HG02973 (cell line): Measurements from ENCODE around the gene SPSB3.
A peak's percentile ranks its signal among the peaks of the same experiment; 100 is the strongest.

Experiments
- ATAC-seq: cut with Tn5 transposase; IDR thresholded peaks from one replicate; pipeline ENCODE4 v1.9.1; 2021; ENCODE audit warnings: moderate library complexity; ENCODE audit not compliant: unreplicated experiment

SPSB3 gene

GRCh38 chr16:1775846-1776671, 6.3 kb downstream of the SPSB3 start:
- ATAC-seq = no peak

GRCh38 chr16:1775006-1775845, 7.1 kb downstream of the SPSB3 start:
- ATAC-seq = no peak

- no peak for ATAC-seq
These were observed 8.0 kb downstream of the SPSB3 start for GRCh38 chr16:1774448-1774780.

- no peak for ATAC-seq
These were observed 8.5 kb downstream of the SPSB3 start for GRCh38 chr16:1773703-1774447.

- peak; percentile 34 for ATAC-seq
These were observed 9.3 kb downstream of the SPSB3 start, which contains the start of gene MRPS34 for GRCh38 chr16:1772908-1773702. MRPS34 (minus strand) TSS chr16:1773134; CDS start chr16:1773119, 15 bp downstream.

GRCh38 chr16:1772362-1772907, 9.9 kb downstream of the SPSB3 start, which contains the start of gene EME2:
EME2 (plus strand) TSS chr16:1772810; CDS start chr16:1773228, 418 bp downstream.
- peak; percentile 11 for ATAC-seq

- ATAC-seq = no peak
These were observed 10.5 kb downstream of the SPSB3 start for GRCh38 chr16:1771864-1772361.

- no peak for ATAC-seq
These were observed 11.0 kb downstream of the SPSB3 start, which contains the start of gene NME3 for GRCh38 chr16:1771188-1771863. NME3 (minus strand) TSS chr16:1771543; CDS start chr16:1771534, 9 bp downstream.

GRCh38 chr16:1770328-1771187, 11.8 kb downstream of the SPSB3 start:
- no peak for ATAC-seq

GRCh38 chr16:1769402-1770300, 12.7 kb downstream of the SPSB3 start:
- no peak for ATAC-seq

- ATAC-seq = no peak
These were observed 13.5 kb downstream of the SPSB3 start for GRCh38 chr16:1768767-1769401.

- no peak for ATAC-seq
These were observed 14.2 kb downstream of the SPSB3 start for GRCh38 chr16:1768061-1768766.

- ATAC-seq = no peak
These were observed 15.0 kb downstream of the SPSB3 start for GRCh38 chr16:1767116-1767994.

- no peak for ATAC-seq
These were observed 15.7 kb downstream of the SPSB3 start for GRCh38 chr16:1766701-1767100.

- no peak for ATAC-seq
These were observed 16.1 kb downstream of the SPSB3 start for GRCh38 chr16:1766231-1766630.
